Activated T-helper 1 cell treated with anti-CD3 and anti-CD28 coated beads, Interleukin-2, amount 50 U/mL, for 16 hours (primary cell): ENCODE data around the gene C19orf85.
"Not testable (repeated sequence)": the region's sequence is repeated elsewhere in the genome, so short reads cannot be mapped to it uniquely, and the experiment has no call there.

Experiments used
- DNase-seq, 2 donors: peaks; one replicate each; pipeline ENCODE4 v3.0.0-alpha.2; 2020; ENCODE audit warnings: low read depth in 1 of 2, low spot score in 1 of 2

Gene C19orf85

DNA sequence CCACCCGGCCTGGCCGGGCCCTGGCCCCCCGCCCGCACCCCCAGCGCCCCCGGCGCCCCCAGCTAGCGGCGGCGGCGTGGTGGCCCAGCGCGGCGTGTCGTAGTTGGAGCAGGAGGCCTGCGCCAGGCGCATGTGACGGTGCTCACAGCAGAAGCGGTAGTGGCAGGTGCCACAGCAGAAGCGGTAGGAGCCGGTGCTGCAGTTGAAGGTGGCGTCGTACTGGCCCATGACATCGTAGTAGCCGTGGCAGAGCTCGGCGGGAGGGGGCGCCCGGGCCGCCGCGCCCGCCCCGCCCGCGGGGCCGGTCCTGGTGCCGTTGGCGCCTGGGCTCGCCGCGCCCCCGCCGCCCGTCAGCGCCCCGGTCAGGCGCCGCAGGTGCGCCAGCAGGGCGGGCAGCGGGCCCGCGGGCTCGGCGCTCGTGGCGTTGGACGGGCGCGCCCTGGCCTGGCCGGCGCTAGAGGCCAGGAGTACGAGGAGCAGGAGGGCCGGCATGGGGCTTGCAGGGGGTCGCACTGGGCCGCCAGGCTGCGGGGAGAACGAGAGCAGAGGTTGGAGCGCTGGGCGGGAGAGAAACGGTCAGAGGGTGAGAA lies 22.1 kb downstream of the C19orf85 start:
- DNase-seq: no peak

DNA sequence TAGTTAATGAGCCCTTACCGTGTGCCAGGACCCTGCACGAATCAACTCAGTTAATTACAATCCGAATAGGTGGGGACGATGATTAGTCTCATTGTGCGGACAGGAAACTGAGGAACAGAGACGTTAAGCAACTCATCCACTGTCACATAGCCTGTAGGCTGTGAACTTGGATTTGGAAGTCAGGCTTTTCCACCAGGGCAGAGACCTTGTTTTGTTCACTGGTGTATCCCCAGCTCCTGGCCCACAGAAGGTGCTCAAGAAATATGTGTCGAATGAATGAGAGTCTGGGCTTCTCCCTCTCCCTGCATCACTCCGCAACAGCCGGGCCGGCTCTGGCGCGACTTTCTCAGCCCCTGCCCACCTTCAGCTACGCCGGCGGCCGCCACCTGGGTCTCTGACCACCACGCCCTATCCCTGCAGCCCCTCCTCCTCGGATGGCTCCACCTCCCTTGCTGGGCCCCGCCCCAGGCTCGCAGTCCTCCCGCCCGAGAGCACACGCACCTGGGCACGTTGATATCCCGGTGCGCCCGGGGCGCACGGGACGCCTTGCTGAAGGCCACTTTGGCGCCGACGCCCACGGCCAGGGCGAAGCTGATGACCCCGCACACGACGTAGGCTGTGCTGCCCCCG lies 22.7 kb downstream of the C19orf85 start:
- DNase-seq: no peak

DNA sequence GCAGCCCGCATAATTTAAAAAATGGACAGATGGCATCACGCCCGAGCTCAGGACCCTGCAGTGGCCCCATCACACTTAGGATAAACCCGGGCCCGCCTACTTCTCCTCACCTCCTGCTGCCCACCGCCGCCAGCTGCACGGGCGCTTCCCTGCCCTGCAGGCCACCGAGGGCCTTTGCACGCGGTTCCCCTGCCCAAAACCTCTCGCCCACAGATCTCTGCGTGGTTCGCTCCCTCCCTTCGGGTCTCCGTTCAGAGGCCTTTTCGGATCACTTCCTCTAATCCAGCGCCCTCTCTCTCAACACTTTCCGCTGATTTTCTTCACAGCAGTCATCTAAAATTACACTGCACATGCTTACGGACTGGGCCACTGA lies 23.2 kb downstream of the C19orf85 start:
- DNase-seq: no peak

- no peak for DNase-seq
These were observed 24.0 kb downstream of the C19orf85 start for GRCh38 chr19:55440411-55441105.

DNA sequence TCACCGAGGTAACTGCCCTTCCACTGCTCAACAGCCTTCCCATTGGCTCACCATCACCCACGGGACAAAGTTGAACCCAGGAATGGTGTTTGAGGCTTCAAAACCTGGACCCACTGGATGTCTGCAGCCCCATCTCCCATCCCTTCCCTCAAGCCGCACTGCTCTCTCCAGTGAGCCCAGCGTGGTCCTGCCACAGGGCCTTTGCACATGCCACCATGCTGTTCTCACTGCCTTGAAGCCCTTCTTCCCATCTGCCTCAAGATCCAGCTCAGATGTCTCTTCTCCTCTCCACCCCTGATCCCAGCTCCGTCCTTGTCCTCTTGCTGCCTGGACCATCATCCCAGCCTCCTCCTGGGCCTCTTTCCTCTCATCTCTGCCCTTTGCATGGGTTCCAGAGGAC lies 25.5 kb downstream of the C19orf85 start:
- DNase-seq: no peak

DNA sequence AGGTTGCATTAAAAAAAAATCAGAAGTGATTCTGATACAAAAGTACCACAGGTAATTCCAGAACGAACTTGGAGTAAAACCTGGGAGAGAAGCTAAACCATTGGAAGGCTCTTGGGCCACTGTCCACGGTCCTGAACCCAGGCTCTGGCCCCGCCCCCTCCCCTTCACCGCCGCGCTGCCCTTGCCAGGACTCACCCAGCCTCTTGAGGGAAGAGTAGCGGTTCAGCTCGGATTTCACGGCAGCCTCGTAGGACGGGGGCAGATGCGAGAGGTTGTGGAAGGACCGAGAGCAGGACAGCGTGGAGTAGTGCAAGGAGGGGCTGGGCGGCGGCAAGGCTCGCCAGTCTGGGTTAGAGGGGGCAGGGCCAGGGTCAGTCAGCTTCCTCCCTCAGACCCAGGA lies 27.1 kb downstream of the C19orf85 start:
- no peak for DNase-seq

DNA sequence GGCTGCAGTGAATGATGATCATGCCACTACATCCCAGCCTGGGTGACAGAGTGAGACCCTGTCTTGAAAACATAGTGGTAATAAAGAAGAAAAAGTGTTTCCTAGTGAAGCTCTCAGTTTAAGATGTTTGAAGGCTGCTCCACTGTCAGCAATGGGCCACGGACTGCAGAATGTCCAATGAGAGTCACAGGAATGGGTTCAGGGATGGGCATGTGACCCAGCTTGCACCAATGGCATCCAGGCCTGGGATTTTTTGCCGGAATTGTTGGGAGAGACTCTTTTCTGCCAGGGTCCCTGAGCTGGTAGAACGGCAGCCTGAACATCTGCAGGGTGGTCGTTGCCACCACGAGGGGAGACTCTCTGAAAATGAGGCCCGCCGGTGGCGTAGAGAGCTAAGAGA lies 27.7 kb downstream of the C19orf85 start:
- no peak for DNase-seq

GRCh38 chr19:55435020-55435419 lies 29.5 kb downstream of the C19orf85 start:
- no peak for DNase-seq

DNA sequence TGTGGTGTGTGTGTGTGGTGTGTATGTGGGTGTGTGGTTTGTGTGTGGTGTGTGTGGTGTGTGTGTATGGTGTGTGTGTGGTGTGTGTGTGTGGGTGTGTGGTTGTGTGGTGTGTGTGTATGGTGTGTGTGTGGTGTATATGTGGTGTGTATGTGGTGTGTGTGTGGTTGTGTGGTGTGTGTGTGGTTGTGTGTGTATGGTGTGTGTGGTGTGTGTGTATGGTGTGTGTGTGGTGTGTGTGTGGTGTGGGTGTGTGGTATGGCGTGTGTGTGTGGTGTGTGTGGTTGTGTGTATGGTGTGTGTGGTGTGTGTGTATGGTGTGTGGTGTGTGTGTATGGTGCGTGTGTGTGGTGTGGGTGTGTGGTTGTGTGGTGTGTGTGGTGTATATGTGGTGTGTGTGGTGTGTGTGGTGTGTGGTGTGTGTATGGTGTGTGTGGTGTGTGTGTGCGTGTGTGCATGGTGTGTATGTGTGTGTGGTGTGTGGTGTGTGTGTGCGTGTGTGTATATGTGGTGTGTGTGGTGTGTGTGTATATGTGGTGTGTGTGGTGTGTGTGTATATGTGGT lies 30.1 kb downstream of the C19orf85 start:
- no peak for DNase-seq

DNA sequence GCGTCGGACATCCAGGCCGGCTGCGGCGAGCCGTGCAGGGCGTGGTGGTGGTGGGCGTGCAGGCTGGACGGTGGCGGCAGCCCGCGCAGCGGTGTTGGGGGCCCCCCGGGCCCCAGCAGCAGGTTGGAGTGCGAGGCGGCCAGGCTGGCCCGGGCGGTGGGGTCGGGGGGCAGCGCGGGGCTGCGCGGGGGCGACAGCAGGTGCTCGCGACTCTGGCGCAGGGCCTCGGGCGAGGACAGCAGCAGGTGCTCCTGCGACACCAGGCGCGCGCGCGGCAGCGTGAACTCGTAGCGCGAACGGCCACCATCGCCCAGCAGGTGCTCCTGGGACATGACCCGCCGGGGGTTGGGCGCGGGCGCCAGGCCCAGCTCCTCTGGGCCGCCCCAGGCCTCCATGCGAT lies 31.3 kb downstream of the C19orf85 start:
- no peak for DNase-seq

GRCh38 chr19:55432241-55432959 lies 32.2 kb downstream of the C19orf85 start:
- DNase-seq: no peak

DNA sequence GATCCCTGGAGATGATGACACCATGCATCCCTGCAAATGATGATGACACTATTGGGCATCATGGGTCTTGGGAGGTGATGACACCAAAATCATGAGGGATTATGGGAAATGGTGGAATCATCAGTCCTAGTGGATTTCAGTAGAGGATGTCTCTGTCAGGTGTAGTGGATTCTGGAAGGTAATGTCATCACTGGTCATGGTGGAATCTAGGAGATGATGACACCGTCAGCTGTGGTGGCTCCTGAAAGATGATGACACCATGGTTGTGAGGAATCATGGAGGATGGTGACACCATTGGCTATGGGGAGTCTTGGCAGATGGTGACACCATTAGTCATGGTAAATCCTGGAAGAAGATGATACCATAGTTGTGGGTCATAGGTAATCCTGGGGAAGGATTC lies 33.4 kb downstream of the C19orf85 start:
- DNase-seq: no peak

- DNase-seq: no peak
These were observed 38.5 kb downstream of the C19orf85 start for GRCh38 chr19:55426042-55426441.

- DNase-seq: no peak
These were observed 40.0 kb downstream of the C19orf85 start for GRCh38 chr19:55424518-55424917.

- DNase-seq: no peak
These were observed 41.1 kb downstream of the C19orf85 start for GRCh38 chr19:55423225-55424005.

DNA sequence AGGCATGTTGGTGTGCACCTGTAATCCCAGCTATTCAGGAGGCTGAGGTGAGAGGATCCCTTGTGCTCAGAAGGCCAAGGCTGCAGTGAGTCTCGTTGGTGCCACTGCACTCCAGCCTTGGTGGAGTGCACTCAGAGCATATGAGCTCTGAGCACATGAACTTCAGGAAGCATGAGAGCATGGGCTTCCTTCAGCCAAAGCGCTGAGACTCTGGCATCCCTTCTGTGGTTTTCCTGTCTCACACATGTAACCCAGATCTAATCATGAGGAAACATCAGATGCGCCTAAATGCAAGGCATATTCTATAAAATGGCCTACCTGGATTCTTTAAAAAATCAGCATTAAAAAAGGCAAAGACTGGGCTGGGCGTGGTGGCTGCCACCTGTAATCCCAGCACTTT lies 43.3 kb downstream of the C19orf85 start:
- DNase-seq: not testable (repeated sequence)

DNA sequence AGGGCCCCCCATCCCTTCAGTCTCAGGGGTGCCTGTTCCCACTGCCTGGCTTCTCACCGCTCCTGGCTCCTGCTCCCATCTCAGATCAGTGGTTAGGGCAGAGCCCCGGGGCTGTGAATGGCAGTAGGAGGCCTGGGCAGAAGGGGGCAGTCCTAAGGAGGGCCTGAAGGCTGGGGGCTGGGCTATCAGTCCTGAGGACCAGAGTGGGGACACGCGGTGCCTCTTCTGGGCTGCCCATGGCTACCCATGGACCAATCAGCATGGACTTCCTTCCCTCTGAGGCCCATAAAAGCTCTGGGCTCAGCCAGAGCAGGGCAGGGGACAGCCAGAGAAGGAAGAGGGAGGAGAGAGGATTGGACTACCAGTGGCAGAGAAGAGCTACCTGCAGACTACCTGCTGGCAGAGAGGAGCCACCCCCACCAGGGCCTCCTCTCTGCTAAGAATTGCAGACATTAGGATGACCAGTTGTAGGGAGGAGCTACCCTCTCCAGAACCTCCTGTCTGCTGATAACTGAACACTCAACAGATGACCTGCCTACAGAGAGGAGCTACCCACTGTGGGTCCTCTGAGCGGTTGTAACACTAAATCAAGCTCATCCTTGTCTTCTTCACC lies 44.8 kb downstream of the C19orf85 start:
- no peak for DNase-seq

GRCh38 chr19:55419103-55419502 lies 45.4 kb downstream of the C19orf85 start:
- no peak for DNase-seq

DNA sequence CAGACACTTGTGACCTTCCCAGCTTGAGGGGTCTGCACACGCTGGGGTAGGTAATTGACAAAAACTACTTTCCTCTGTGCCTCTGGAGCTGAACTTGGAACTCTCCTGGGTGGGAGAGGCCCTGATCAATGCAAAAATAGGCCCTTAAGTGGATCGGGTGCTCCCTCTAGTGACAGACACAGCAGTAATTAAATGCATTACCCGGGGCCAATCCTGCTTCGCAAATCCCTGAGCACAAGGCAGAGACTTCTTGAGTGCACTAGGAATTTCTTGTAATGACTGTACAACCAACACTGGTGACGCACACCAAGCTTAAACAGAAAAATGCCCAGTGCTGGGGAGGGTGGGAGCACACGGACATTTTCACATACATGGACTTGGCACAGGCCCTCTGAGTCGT lies 46.4 kb downstream of the C19orf85 start:
- DNase-seq: peak in 1 of 2 donors; percentile 16
